Spleen (tissue), 7 donors: ENCODE measurements around the gene SH2D3C.

ENCODE experiments used
- CTCF ChIP-seq, 11 experiments: fragments of 200-600 bp in 7 of 11; fragments of 450-650 bp in 4 of 11; sonication (generic) in 4 of 11; IDR thresholded peaks in 8 of 11; conservative IDR thresholded peaks in 3 of 11; 1 replicate in 7 of 11; 2 replicates in 4 of 11; pipeline versions ENCODE4 v1.4.0 to v1.8.0; 2016 to 2021; ENCODE audit warnings: antibody characterized with exemption in 11 of 11, inconsistent platforms in 4 of 11, mild to moderate bottlenecking in 1 of 11
- POLR2A ChIP-seq, 3 donors: fragments of 450-650 bp; IDR thresholded peaks; one replicate each; pipeline ENCODE4 v1.5.1; 2017; ENCODE audit warnings: antibody characterized with exemption in 3 of 3, mild to moderate bottlenecking in 1 of 3
- POLR2AphosphoS5 ChIP-seq, 3 donors: sonication (generic); formaldehyde crosslinking; IDR thresholded peaks; one replicate each; pipeline ENCODE4 v1.5.1; 2017; ENCODE audit warnings: antibody characterized with exemption in 3 of 3
- donor health status: DM: no; HTN: no; CAD: no; lungs with moderate emphysema.
- donor health status: DM: no; HTN: no; CAD: no.
- donor health status: DM: no; HTN: no; CAD: no.

- TF ChIP-seq CTCF (IDR thresholded peaks at IDR 0.05 in 8 of 11, conservative IDR thresholded peaks at IDR 0.05 in 3 of 11): no peak
- no peak for TF ChIP-seq POLR2AphosphoS5 (IDR thresholded peaks at IDR 0.05)
- TF ChIP-seq POLR2A (IDR thresholded peaks at IDR 0.05): no peak
These were observed 46.0 kb downstream of the SH2D3C start for GRCh38 chr9:127732444-127732843.
